ENCODE data around the gene ATP6V0A1. TPM values are rescaled to one million over a fixed set of nuclear protein-coding genes. Genes with fewer than 3 reads are reported as not detected.

Gene ATP6V0A1
- total RNA-seq, 1 experiment from 2014 or later: 13.9 TPM

GRCh38 chr17:42561897-42562387, 103.3 kb downstream of the ATP6V0A1 start, which contains the start of gene COASY:
COASY (plus strand) TSS chr17:42562148; CDS start chr17:42562623, 475 bp downstream.
- peak; percentile 91 for DNase-seq (ENCODE audit: low read depth)

- no peak for DNase-seq (ENCODE audit: low read depth)
Measured at GRCh38 chr17:42562388-42563142, 103.9 kb downstream of the ATP6V0A1 start.

- DNase-seq (ENCODE audit: low read depth): no peak
Measured at GRCh38 chr17:42563143-42563509, 104.4 kb downstream of the ATP6V0A1 start.

- peak; percentile 75 for DNase-seq (ENCODE audit: low read depth)
Measured at GRCh38 chr17:42563543-42563942, 104.9 kb downstream of the ATP6V0A1 start.

- no peak for DNase-seq (ENCODE audit: low read depth)
Measured at GRCh38 chr17:42563950-42564349, 105.3 kb downstream of the ATP6V0A1 start.

- DNase-seq (ENCODE audit: low read depth): no peak
Measured at GRCh38 chr17:42564815-42565522, 106.3 kb downstream of the ATP6V0A1 start.

- DNase-seq (ENCODE audit: low read depth): no peak
Measured at GRCh38 chr17:42565523-42566214, 107.0 kb downstream of the ATP6V0A1 start.

GRCh38 chr17:42566215-42566882, 107.7 kb downstream of the ATP6V0A1 start:
- DNase-seq (ENCODE audit: low read depth): no peak

GRCh38 chr17:42566883-42567573, 108.3 kb downstream of the ATP6V0A1 start, which contains the start of gene MLX:
MLX (plus strand) TSS chr17:42567100; CDS start chr17:42567125, 25 bp downstream.
- peak; percentile 86 for DNase-seq (ENCODE audit: low read depth)

- DNase-seq (ENCODE audit: low read depth): no peak
Measured at GRCh38 chr17:42568341-42569111, 109.8 kb downstream of the ATP6V0A1 start.

- no peak for DNase-seq (ENCODE audit: low read depth)
Measured at GRCh38 chr17:42571435-42572225, 113.0 kb downstream of the ATP6V0A1 start.

Other genes with a start within 250 kb of the ATP6V0A1 start
- gene STAT5B, start 182.5 kb upstream of the ATP6V0A1 start, total RNA-seq (2014; rRNA removed; shearing (Covaris generic)): 11.2 and 12.6 TPM in 2 replicates
- 7.8 and 23.9 TPM in 2 replicates for gene STAT5A, start 170.4 kb upstream of the ATP6V0A1 start, total RNA-seq (2014; rRNA removed; shearing (Covaris generic))
- 40.6 and 44.6 TPM in 2 replicates for gene STAT3, start 70.4 kb upstream of the ATP6V0A1 start, total RNA-seq (2014; rRNA removed; shearing (Covaris generic))
- gene CAVIN1, start 35.6 kb upstream of the ATP6V0A1 start, total RNA-seq (2014; rRNA removed; shearing (Covaris generic)): 135 and 217 TPM in 2 replicates
- 12.7 and 15.5 TPM in 2 replicates for gene NAGLU, start 77.4 kb downstream of the ATP6V0A1 start, total RNA-seq (2014; rRNA removed; shearing (Covaris generic))
- gene HSD17B1, start 94.0 kb downstream of the ATP6V0A1 start, total RNA-seq (2014; rRNA removed; shearing (Covaris generic)): 0.68 and 1.4 TPM in 2 replicates
- 13.8 and 17.8 TPM in 2 replicates for gene COASY, start 103.3 kb downstream of the ATP6V0A1 start, total RNA-seq (2014; rRNA removed; shearing (Covaris generic))
- 28.1 and 29.7 TPM in 2 replicates for gene MLX, start 108.2 kb downstream of the ATP6V0A1 start, total RNA-seq (2014; rRNA removed; shearing (Covaris generic))
- gene PSMC3IP, start 118.9 kb downstream of the ATP6V0A1 start, total RNA-seq (2014; rRNA removed; shearing (Covaris generic)): 18.7 and 25.0 TPM in 2 replicates
- gene RETREG3, start 150.5 kb downstream of the ATP6V0A1 start, total RNA-seq (2014; rRNA removed; shearing (Covaris generic)): 25.4 and 28.7 TPM in 2 replicates
- gene TUBG1, start 150.8 kb downstream of the ATP6V0A1 start, total RNA-seq (2014; rRNA removed; shearing (Covaris generic)): 128 and 148 TPM in 2 replicates
- 19.9 and 21.6 TPM in 2 replicates for gene TUBG2, start 200.4 kb downstream of the ATP6V0A1 start, total RNA-seq (2014; rRNA removed; shearing (Covaris generic))
- gene PLEKHH3, start 218.1 kb downstream of the ATP6V0A1 start, total RNA-seq (2014; rRNA removed; shearing (Covaris generic)): 9.9 and 12.5 TPM in 2 replicates
- gene CCR10, start 223.0 kb downstream of the ATP6V0A1 start, total RNA-seq (2014; rRNA removed; shearing (Covaris generic)): 1.4 and 2.0 TPM in 2 replicates
- 9.6 and 10.2 TPM in 2 replicates for gene CNTNAP1, start 223.7 kb downstream of the ATP6V0A1 start, total RNA-seq (2014; rRNA removed; shearing (Covaris generic))